GM21447 (cell line): ENCODE measurements around the gene NRM.
"Not testable (repeated sequence)": the region's sequence is repeated elsewhere in the genome, so short reads cannot be mapped to it uniquely, and the experiment has no call there.

Experiments
- ATAC-seq: cut with Tn5 transposase; IDR thresholded peaks from one replicate; pipeline ENCODE4 v1.9.1; 2021; ENCODE audit not compliant: unreplicated experiment

Gene NRM

DNA sequence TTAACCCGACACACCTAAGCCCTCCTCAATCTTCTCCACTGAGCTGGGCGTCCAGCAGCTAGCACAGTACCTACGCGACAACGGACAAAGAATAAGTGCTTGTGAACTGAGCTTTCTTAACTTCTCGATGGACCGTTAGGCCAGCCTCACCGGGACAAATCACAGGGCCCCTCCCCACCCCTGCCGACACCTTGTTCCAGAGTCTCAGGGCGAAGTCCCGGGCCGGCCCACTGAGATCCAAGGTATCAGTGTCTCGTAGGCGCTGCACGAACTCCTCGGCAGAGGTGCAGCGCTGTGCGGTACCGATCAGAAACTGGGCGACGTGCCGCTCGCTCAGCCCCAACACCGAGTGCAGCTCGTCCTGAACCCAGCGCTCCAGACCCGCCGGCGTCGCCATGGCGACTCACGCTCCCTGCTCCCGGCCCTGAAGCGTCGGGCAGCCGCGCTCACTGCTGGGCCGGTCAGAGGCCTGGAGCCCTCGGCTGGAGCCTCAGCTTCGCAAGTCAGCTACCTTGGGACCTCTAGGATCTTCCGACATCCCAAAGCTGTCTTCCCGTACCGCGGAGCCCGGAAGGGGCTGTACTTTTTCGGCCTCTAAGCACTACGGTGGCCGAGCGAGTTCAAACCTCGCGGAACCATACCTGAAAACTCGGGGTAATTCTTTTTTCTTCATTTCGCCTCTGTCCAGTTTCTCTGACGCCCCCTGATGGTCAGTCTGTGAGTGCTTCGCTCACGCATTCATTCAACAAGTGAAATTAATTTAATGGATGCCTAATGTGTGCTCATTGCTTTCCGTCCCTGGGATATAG, 18.1 kb downstream of the NRM start, which contains the start of gene DHX16:
DHX16 (minus strand) TSS at position 562 of the 809 bp plus-strand sequence; CDS start at position 397, 165 bp downstream.
- ATAC-seq, result peak; percentile 68

DNA sequence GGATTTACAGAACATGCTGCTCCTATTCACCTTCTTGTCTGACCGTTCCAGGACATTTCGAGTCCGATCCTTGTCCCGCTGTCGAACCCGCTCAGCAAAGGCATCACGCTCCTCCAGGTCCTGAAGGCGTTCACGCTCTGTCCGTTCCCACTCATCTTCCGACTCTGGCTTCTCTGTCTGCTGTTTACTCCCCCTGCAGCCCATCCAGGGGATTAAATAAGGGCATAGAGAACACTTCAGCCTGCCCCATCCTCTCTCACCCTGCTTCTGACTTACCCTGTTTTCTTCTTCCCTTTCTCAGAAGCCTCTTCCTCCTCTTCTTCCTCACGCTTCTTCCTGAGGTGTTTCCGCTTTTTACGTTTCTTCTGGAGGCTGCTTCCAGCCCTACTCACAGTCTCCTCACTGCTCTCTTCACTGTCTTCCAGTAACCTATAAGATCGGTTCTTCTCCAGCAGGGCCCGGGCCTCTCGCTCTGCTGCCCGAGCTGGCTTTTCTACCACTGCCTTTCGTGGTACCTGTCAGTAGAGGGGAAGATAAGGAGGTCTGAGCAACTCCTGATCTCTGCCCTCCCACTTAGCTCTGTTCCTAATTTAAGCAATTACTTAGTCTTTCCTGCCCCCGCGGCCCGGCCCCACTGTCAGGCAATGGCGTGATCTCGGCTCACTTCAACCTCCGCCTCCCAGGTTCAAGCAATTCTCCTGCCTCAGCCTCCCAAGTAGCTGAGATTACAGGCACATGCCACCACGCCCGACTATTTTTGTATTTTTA, 19.8 kb downstream of the NRM start:
- no peak for ATAC-seq

DNA sequence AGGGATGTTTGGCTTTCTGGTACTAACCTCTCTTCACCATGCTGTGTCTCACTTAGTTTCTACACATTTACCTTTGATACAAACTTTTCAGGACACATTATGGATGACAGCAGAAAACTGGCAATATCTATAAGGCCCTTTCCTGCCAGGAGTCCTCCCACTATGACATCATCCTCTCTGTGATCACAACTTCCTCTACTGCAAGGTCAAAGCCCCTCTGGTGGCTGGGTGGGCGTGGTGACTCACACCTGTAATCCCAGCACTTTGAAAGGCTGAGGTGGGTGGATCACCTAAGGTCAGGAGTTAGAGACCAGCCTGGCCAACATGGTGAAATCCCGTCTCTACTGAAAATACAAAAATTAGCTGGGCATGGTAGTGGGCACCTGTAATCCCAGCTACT, 24.5 kb downstream of the NRM start:
- not testable (repeated sequence) for ATAC-seq

DNA sequence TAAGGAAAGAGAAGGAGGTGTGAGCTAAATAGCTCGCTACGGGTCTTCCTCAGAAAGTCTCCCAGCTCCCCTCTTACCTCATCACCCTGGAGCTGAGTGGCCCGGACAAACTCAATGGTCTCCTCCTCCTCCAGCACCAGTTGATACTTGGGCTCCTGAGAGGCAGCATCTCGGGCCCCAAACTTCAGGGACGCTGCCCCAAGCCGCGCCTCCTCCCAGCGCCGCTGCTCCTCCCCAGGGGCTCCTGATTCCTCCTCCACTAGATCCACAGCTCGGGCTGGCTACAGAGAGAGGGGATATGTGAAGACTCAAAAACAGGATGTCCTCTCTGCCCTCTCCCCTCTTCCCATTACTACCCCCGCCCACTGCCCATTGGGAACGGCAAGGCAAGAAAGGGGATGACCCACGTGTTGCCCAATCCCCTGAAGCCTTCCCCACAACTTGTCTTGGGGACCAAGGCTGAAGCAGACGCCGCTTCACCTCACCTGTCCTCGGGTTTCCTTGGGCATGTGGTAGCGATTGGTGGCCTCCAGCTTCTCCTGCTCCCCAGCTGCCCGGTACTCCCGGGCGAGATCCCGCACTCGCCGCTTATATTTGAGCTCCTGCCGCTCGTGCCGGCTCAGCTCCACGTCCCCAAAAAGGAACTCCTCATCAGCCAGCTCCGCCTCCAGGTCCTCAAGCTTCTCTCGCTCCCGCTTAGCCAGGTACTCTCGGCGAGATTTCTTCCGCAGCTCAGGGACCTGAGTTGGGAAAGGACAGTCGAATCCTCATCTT, 25.6 kb downstream of the NRM start:
- no peak for ATAC-seq

DNA sequence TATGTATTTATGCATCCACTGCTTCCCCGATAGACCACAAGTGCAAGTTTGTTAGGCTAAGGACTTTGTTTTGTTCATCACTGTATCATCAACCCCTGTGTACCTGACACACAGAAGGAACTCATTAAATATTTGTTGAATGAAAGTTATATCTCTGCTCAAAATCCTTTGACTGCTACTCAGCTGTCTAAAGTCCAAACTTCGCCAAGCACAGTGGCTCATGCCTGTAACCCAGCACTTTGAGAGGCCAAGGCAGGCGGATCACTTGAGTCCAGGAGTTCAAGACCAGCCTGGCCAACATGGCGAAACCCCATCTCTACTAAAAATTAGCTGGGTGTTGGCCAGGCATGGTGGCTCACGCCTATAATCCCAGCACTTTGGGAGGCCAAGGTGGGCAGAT, 32.9 kb downstream of the NRM start:
- ATAC-seq, result not testable (repeated sequence)

DNA sequence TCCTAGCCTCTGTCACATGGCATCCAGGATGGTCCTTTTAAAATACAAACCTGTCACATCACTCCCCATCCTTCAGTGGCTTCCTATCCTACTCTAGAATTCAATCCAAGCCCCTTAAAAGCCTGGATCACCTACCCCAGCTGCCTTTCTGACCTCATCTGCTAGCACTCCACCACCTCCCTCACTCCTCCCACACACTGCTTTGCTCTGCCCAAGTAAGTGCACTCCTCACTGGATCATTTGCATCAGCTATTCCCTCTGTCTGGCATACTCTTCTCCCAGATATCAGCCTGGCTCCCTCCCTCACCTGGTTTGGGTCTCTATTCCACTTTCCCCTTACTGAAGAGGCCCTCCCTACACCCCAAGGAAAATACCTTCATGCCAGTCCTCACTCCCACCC, 33.3 kb downstream of the NRM start:
- no peak for ATAC-seq

DNA sequence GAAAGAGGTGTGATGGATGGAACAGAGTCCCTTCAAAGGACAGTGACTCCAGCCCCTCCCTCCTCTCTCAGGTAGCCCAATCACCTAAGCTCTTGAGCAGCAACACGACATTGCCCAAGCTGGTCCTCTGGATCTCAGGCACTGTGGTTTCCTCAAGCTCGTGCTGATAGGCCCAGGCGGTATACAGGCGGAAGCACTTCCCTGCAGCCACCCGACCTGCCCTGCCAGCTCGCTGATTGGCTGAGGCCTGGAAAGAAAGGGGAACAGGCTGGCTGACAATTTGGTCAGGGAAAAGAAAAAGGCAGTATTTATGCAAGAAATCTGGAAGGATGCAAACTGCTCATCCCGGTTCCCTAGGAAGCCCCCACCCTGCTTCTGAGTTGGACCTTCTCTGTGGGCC, 34.3 kb downstream of the NRM start:
- no peak for ATAC-seq

DNA sequence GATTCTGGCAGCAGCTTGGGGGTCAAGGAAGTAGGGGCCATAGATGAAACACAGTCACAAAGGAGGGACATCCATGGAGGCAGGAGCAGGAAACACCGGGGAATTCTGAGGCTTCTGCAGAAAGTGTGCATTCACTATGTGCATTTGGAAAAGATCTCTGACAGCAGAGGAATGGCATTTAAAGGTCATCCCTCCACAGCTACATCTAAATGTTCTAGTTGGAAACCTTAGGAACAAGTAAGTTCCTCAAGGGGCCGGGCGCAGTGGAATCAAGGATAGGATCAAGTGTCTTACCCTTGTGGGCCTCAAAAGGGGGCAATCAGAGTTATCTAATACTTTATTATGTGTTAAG, 35.1 kb downstream of the NRM start:
- no peak for ATAC-seq

DNA sequence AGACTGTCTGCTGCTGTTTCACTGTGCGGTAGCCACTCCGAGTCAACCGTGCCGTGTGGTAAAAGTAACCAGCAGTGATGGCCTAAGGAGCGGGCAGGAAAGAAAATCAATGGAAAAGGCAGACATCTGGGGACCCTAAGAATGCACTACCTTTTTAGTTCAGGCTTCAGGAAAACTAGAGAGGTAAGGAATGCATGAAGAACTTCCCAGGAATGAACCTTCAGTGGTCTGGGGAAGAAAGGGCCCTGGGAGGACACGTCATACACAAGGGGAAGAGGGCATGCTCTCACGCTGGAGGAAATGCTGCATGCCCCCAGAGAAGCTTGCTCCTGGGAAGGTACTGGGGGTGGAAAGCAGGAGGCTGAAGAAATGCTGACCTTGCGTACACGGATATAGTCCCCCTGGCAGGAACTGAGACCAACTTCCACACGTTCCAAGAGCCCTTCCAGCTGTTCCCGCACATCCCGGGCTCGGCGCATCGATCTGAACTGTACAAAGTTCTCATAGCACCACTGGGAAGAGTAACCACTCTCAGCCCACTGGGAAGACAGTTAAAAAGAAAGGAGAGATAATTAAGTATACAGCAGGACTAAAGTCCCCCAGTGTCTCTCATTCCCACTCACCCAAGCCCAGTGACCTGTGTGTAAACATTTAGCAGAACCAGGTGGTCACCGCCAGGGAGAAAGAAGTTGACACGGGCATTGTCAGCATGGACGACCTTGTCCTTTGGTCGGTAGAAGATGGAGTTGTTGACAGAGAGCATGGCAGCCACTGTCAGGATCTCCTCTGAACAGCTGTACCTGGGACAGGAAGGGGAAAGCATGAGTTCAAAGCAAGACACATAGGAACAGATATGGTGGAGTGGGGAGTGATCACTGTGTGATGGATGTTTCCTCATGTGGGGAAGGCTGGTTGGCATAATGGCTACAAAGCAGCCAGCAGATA, 35.7 kb downstream of the NRM start:
- ATAC-seq, result no peak

DNA sequence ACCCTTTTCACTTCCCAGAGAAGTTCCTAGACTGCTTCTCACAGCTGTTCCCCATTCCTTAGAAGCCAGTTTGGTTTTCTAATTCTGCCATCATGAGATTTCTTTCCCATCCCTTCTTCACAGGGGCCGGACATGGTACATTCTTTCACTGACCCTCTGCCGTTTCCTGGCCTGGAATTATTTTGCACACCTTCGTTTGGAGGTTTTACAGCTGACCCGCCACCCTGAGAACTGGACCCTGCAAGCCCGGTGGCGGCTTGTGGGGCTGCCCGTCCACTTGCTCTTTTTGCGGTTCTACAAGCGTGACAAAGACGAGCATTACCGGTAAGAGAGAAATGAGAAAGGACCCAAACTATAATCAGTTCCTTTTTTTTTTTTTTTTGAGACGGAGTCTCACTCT, 39.6 kb downstream of the NRM start:
- no peak for ATAC-seq

DNA sequence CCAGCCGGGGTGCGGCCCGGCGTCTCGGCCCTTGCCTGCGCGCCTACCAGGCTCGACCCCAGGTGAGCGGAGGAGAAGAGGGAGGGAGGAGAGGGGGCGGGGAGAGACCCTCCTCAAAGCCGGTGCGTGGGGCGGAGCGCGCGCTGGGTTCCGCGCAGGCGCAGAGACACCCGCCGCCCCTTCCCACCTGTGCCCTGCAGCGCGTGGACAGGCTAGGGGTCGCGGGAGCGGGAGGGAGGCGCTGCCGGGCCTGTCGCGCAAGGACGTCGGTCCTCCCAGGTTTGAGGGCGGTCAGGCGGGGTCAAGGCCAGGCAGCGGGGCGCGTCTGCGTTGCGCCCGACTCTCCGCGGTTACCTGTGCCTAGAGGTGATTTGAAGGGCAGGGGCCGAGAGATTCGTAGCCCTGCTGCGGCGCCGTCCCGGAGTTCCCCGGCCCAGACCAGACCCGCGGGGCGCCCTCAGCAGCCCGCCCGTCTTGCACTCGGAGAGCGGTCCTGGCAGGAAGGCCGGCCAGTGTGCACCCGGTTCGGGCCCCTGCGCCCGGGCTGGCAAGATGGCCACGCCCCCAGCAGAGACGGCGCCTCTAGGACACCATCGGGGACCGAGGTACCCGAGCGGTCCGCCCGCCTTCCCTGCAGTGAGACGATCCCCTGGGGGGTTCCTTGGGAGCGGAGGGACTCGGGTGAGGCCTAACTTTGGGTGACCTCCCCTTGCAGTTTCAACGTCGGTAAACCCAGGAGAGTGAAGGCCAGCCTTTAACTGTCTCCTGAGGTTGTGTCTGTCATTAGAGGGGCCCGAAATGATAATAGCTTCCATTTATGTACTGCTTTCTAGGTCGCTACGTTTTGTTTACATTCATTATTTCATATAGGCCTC, 43.3 kb downstream of the NRM start:
- ATAC-seq, result peak; percentile 58

DNA sequence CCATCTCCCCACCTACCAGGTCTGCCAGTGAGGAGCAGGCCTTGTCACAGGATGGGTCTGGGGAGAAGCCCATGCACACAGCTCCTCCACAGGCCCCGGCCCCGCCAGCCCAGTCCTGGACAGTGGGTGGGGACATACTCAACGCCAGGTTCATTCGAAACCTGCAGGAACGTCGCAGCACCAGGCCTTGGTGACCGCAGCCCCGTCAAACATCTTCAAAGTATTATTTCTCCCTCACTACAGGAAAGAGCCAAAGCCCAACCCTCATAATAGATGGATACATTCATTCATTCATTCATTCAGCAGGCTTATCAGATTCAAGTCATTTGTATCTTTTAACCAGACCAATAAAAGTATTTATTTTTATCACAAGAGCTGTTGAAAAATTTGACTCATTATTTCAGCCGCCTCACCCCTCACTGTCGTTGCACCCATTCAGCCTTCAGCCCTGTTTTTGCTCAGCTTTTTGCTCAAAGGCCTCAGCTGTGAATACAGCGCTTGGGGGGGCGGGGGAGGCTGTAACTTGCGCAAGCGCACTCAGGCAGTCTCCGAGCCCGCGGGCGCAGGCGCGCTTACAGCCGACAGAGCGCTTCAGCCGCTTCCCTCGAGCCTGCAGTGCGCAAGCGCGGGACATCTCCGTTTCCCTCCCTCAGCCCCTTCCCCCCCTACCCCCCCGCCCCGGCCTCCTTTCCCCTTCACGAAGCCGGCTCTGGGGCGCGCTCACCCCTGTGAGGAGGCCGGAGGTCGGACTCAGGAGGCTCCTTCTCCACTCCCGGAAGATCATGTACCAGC, 44.1 kb downstream of the NRM start, which contains the start of gene C6orf136:
C6orf136 (plus strand) TSS at position 684 of the 792 bp plus-strand sequence; CDS start at position 783, 99 bp downstream.
- ATAC-seq, result peak; percentile 47

DNA sequence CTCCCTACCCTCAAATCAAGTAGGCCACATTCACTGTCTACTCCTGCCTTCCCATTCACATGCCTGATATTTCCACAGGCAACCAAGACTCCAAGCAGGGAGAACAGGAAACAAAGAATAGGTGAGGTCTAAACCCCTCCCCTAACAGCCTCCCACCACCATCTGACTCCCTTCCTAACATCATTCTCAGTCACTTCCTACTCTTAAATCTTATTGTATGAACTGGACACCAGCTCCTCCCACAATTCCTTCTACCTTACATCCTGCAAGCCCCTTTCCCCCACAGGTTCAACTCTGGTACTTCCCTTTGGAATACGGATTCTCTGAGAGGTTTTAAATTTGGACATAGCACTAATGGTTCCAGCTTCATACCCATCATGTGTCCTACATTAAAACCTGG, 44.8 kb downstream of the NRM start:
- ATAC-seq, result no peak

DNA sequence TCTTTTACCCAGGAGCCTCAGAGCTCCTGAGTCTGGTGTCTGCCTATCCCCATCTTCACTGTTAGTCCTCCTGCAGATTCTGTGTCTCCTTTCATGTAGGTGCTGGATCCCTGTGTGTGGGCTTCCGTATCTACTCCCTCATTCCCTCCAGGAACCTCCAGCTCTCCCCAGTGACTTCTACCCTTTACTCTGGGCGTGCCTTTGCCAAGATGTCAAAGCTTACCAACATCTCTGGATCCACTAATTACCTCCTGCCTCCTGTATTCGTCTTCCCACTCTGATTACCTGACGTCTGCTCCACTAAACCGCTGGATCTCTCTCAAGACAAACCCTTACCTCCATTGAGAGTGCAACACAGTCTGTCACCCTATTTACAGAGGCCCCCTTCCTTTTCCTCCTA, 46.0 kb downstream of the NRM start:
- ATAC-seq, result no peak

DNA sequence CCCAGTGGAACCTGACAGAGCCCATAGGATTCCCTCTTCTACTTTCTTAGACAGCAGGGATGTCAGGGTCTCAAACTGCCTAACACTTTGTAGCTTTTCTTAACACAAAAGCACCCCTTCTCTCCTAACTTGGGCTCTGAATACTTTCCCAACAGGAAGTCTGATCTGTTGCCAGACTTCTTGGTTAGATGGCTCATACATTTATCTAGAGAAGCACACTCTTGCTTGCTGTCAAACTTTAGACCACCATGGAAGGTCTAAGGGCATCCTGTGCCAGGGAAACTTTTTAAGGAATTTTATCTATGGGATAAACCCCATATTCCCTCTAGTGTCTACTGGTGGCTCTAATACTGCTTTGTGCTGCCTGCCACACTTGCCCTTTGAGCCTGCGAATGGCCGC, 47.1 kb downstream of the NRM start:
- ATAC-seq, result no peak

DNA sequence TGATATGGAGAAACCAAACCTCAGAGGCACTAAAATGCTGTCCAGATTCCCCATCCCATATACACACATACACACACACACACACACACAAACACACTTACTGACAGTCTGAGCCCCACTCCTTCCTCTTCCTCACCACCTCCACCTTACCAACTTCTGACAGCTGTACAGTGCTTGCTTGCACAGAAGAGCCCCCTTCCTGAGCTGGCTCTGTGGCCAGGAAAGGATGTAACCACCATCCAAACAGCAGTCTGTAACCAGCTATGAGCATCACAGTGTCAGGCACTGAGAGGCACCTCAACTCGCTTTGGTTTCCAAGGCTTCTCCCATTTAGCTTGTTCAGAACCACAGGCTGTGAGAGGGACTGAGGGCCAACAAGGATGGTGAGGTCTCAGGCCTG, 49.7 kb downstream of the NRM start:
- ATAC-seq, result no peak

DNA sequence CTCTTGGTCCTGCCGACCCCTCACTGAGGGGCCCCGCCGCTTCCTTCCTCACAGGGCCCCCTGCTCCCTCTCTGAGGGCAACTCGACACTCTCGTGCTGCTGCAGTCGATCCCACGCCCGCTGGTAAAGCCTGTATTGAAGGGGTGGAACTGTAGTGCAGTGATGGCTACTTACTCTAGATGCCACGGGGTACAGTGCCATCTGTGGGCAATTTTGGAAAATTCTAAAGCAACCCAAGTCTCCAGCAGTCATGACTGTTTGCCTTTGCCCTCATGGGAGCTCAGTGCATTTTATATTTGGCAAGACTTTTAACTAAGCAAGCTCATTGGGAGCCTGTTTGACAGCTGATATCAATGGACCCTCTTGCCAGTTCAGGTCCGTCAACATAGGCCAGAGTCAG, 50.3 kb downstream of the NRM start:
- no peak for ATAC-seq
